Right kidney (tissue), 1 donor: ENCODE measurements around the gene LIN7A.
"Not testable (repeated sequence)": the region's sequence is repeated elsewhere in the genome, so short reads cannot be mapped to it uniquely, and the experiment has no call there.

Experiments used
- DNase-seq: peaks from one replicate; pipeline ENCODE4 v3.0.0-alpha.2; 2016

The LIN7A gene

GRCh38 chr12:80925237-80925636, 12.5 kb downstream of the LIN7A start:
- no peak for DNase-seq

GRCh38 chr12:80924437-80924836, 13.3 kb downstream of the LIN7A start:
- DNase-seq, result no peak

- no peak for DNase-seq
Observed at GRCh38 chr12:80920006-80920405, 17.7 kb downstream of the LIN7A start.

GRCh38 chr12:80917651-80918050, 20.1 kb downstream of the LIN7A start:
- no peak for DNase-seq

GRCh38 chr12:80912901-80913770, 24.6 kb downstream of the LIN7A start:
- DNase-seq, result no peak

GRCh38 chr12:80909370-80909769, 28.4 kb downstream of the LIN7A start:
- DNase-seq, result no peak

- DNase-seq, result no peak
Observed at GRCh38 chr12:80902711-80903110, 35.0 kb downstream of the LIN7A start.

GRCh38 chr12:80901661-80902060, 36.1 kb downstream of the LIN7A start:
- DNase-seq, result no peak

GRCh38 chr12:80895240-80895639, 42.5 kb downstream of the LIN7A start:
- DNase-seq, result no peak

- no peak for DNase-seq
Observed at GRCh38 chr12:80894179-80894578, 43.6 kb downstream of the LIN7A start.

GRCh38 chr12:80892597-80893445, 44.9 kb downstream of the LIN7A start:
- DNase-seq, result no peak

GRCh38 chr12:80884651-80885050, 53.1 kb downstream of the LIN7A start:
- no peak for DNase-seq

GRCh38 chr12:80881106-80881505, 56.6 kb downstream of the LIN7A start:
- no peak for DNase-seq

GRCh38 chr12:80878452-80878851, 59.3 kb downstream of the LIN7A start:
- DNase-seq, result not testable (repeated sequence)

- DNase-seq, result no peak
Observed at GRCh38 chr12:80877721-80878265, 59.9 kb downstream of the LIN7A start.

- no peak for DNase-seq
Observed at GRCh38 chr12:80872053-80872452, 65.7 kb downstream of the LIN7A start.

- no peak for DNase-seq
Observed at GRCh38 chr12:80869264-80869663, 68.5 kb downstream of the LIN7A start.

GRCh38 chr12:80868576-80868975, 69.2 kb downstream of the LIN7A start:
- DNase-seq, result no peak

- no peak for DNase-seq
Observed at GRCh38 chr12:80867941-80868340, 69.8 kb downstream of the LIN7A start.

- DNase-seq, result no peak
Observed at GRCh38 chr12:80864046-80864735, 73.5 kb downstream of the LIN7A start.

- DNase-seq, result no peak
Observed at GRCh38 chr12:80862531-80862930, 75.2 kb downstream of the LIN7A start.

GRCh38 chr12:80861641-80862378, 75.9 kb downstream of the LIN7A start:
- no peak for DNase-seq
